HG03060 (cell line): Measurements from ENCODE around the gene CLEC16A.

Experiments
- ATAC-seq: cut with Tn5 transposase; IDR thresholded peaks from one replicate; pipeline ENCODE4 v1.9.1; 2021; ENCODE audit warnings: low read depth, moderate number of reproducible peaks; ENCODE audit not compliant: unreplicated experiment

The CLEC16A gene

GRCh38 chr16:11224894-11225676 is 280.7 kb downstream of the CLEC16A start:
- peak; percentile 75 for ATAC-seq

- no peak for ATAC-seq
Measured at GRCh38 chr16:11225677-11226549, 281.5 kb downstream of the CLEC16A start.

- ATAC-seq, result no peak
Measured at GRCh38 chr16:11229432-11229831, 285.1 kb downstream of the CLEC16A start.

GRCh38 chr16:11229906-11230305 is 285.5 kb downstream of the CLEC16A start:
- ATAC-seq, result no peak

- ATAC-seq, result no peak
Measured at GRCh38 chr16:11231367-11231970, 287.1 kb downstream of the CLEC16A start.
